Measurements from ENCODE around the gene PROB1.

Gene PROB1

GRCh38 chr5:139403787-139404483, 9.0 kb upstream of the PROB1 start, which contains the start of gene SPATA24:
SPATA24 (minus strand) TSS chr5:139404089; CDS start chr5:139404060, 29 bp downstream.
- Histone ChIP-seq H3K9ac (ENCODE audit: low read length in 5 of 5) (peak within 1 kb of the TSS; percentile 1 to 80 (median 71)), H3K27ac (ENCODE audit: low read depth, low read length) (peak within 1 kb of the TSS; percentile 85), H3K4me3 (ENCODE audit: low read depth in 1 of 5, low read length in 5 of 5) (peak within 1 kb of the TSS; percentile 65 to 96 (median 74))

GRCh38 chr5:139403418-139403786, 8.5 kb upstream of the PROB1 start:
- Histone ChIP-seq H3K4me1 (ENCODE audit: control insufficient read depth in 5 of 5, insufficient read depth in 5 of 5, low read length in 5 of 5) (peaks cover 0 to 17% (median 14%) of the 10 kb centered on the region in 5 donors), H3K4me3 (ENCODE audit: low read depth in 1 of 5, low read length in 5 of 5) (peak overlapping the region; percentile 65 to 96 (median 74)), H3K9ac (ENCODE audit: low read length in 5 of 5) (peak overlapping the region; percentile 1 to 80 (median 48)), H3K27ac (ENCODE audit: low read depth, low read length) (peak overlapping the region; percentile 85), H3K36me3 (ENCODE audit: control insufficient read depth in 5 of 5, insufficient read depth in 5 of 5, low read length in 5 of 5) (peaks cover 0 to 4% (median 0%) of the 10 kb centered on the region in 5 donors), H3K27me3 (ENCODE audit: control insufficient read depth in 5 of 5, insufficient read depth in 4 of 5, low read length in 5 of 5) (no peaks in the 10 kb centered on the region), H3K9me3 (ENCODE audit: control insufficient read depth in 5 of 5, low read length in 5 of 5) (no peaks in the 10 kb centered on the region)

More at GRCh38 chr5:139403787-139404483, 9.0 kb upstream of the PROB1 start, which contains the start of gene SPATA24:
- H3K9me3 ChIP-seq (ENCODE audit: control insufficient read depth in 5 of 5, low read length in 5 of 5): no peaks in the 10 kb centered on the region
- peaks cover 0 to 4% (median 0%) of the 10 kb centered on the region in 5 donors for H3K36me3 ChIP-seq (ENCODE audit: control insufficient read depth in 5 of 5, insufficient read depth in 5 of 5, low read length in 5 of 5)
- H3K4me1 ChIP-seq (ENCODE audit: control insufficient read depth in 5 of 5, insufficient read depth in 5 of 5, low read length in 5 of 5): peaks cover 0 to 17% (median 14%) of the 10 kb centered on the region in 5 donors
- H3K27me3 ChIP-seq (ENCODE audit: control insufficient read depth in 5 of 5, insufficient read depth in 4 of 5, low read length in 5 of 5): no peaks in the 10 kb centered on the region

GRCh38 chr5:139402561-139403158, 7.8 kb upstream of the PROB1 start:
- Histone ChIP-seq H3K9me3 (ENCODE audit: control insufficient read depth in 5 of 5, low read length in 5 of 5) (no peaks in the 10 kb centered on the region), H3K27me3 (ENCODE audit: control insufficient read depth in 5 of 5, insufficient read depth in 4 of 5, low read length in 5 of 5) (no peaks in the 10 kb centered on the region), H3K4me1 (ENCODE audit: control insufficient read depth in 5 of 5, insufficient read depth in 5 of 5, low read length in 5 of 5) (peaks cover 0 to 17% (median 14%) of the 10 kb centered on the region in 5 donors), H3K27ac (ENCODE audit: low read depth, low read length) (no peak overlapping the region), H3K9ac (ENCODE audit: low read length in 5 of 5) (no peak overlapping the region), H3K36me3 (ENCODE audit: control insufficient read depth in 5 of 5, insufficient read depth in 5 of 5, low read length in 5 of 5) (peaks cover 0 to 4% (median 0%) of the 10 kb centered on the region in 5 donors), H3K4me3 (ENCODE audit: low read depth in 1 of 5, low read length in 5 of 5) (peak overlapping the region in 1 of 5 donors; percentile 75)

GRCh38 chr5:139401546-139401945, 6.6 kb upstream of the PROB1 start:
- peaks cover 0 to 20% (median 14%) of the 10 kb centered on the region in 5 donors for H3K4me1 ChIP-seq (ENCODE audit: control insufficient read depth in 5 of 5, insufficient read depth in 5 of 5, low read length in 5 of 5)
- H3K27me3 ChIP-seq (ENCODE audit: control insufficient read depth in 5 of 5, insufficient read depth in 4 of 5, low read length in 5 of 5): no peaks in the 10 kb centered on the region
- peaks cover 0 to 4% (median 0%) of the 10 kb centered on the region in 5 donors for H3K36me3 ChIP-seq (ENCODE audit: control insufficient read depth in 5 of 5, insufficient read depth in 5 of 5, low read length in 5 of 5)
- H3K9ac ChIP-seq (ENCODE audit: low read length in 5 of 5): no peak overlapping the region
- H3K27ac ChIP-seq (ENCODE audit: low read depth, low read length): no peak overlapping the region
- no peaks in the 10 kb centered on the region for H3K9me3 ChIP-seq (ENCODE audit: control insufficient read depth in 5 of 5, low read length in 5 of 5)
- H3K4me3 ChIP-seq (ENCODE audit: low read depth in 1 of 5, low read length in 5 of 5): no peak overlapping the region

- no peaks in the 10 kb centered on the region for H3K9me3 ChIP-seq (ENCODE audit: control insufficient read depth in 5 of 5, low read length in 5 of 5)
- H3K9ac ChIP-seq (ENCODE audit: low read length in 5 of 5): no peak overlapping the region
- peaks cover 0 to 36% (median 22%) of the 10 kb centered on the region in 5 donors for H3K4me1 ChIP-seq (ENCODE audit: control insufficient read depth in 5 of 5, insufficient read depth in 5 of 5, low read length in 5 of 5)
- H3K27ac ChIP-seq (ENCODE audit: low read depth, low read length): no peak overlapping the region
- peaks cover 0 to 4% (median 0%) of the 10 kb centered on the region in 5 donors for H3K36me3 ChIP-seq (ENCODE audit: control insufficient read depth in 5 of 5, insufficient read depth in 5 of 5, low read length in 5 of 5)
- no peak overlapping the region for H3K4me3 ChIP-seq (ENCODE audit: low read depth in 1 of 5, low read length in 5 of 5)
- H3K27me3 ChIP-seq (ENCODE audit: control insufficient read depth in 5 of 5, insufficient read depth in 4 of 5, low read length in 5 of 5): peaks cover 4 to 12% (median 8%) of the 10 kb centered on the region in 5 donors
Observed at GRCh38 chr5:139399501-139400121, 4.7 kb upstream of the PROB1 start.

GRCh38 chr5:139397921-139398320, 3.0 kb upstream of the PROB1 start:
- Histone ChIP-seq H3K36me3 (ENCODE audit: control insufficient read depth in 5 of 5, insufficient read depth in 5 of 5, low read length in 5 of 5) (peaks cover 0 to 4% (median 0%) of the 10 kb centered on the region in 5 donors), H3K9me3 (ENCODE audit: control insufficient read depth in 5 of 5, low read length in 5 of 5) (no peaks in the 10 kb centered on the region), H3K27me3 (ENCODE audit: control insufficient read depth in 5 of 5, insufficient read depth in 4 of 5, low read length in 5 of 5) (peaks cover 13 to 29% (median 19%) of the 10 kb centered on the region in 5 donors), H3K4me1 (ENCODE audit: control insufficient read depth in 5 of 5, insufficient read depth in 5 of 5, low read length in 5 of 5) (peaks cover 0 to 39% (median 26%) of the 10 kb centered on the region in 5 donors), H3K9ac (ENCODE audit: low read length in 5 of 5) (no peak overlapping the region), H3K27ac (ENCODE audit: low read depth, low read length) (no peak overlapping the region), H3K4me3 (ENCODE audit: low read depth in 1 of 5, low read length in 5 of 5) (no peak overlapping the region)

- no peak overlapping the region for H3K27ac ChIP-seq (ENCODE audit: low read depth, low read length)
Observed at GRCh38 chr5:139396691-139397090, 1.8 kb upstream of the PROB1 start.

GRCh38 chr5:139395844-139396640, 1.1 kb upstream of the PROB1 start:
- H3K27ac ChIP-seq (ENCODE audit: low read depth, low read length): no peak overlapping the region
- no peaks in the 10 kb centered on the region for H3K9me3 ChIP-seq (ENCODE audit: control insufficient read depth in 5 of 5, low read length in 5 of 5)
- peaks cover 14 to 31% (median 23%) of the 10 kb centered on the region in 5 donors for H3K27me3 ChIP-seq (ENCODE audit: control insufficient read depth in 5 of 5, insufficient read depth in 4 of 5, low read length in 5 of 5)
- H3K9ac ChIP-seq (ENCODE audit: low read length in 5 of 5): no peak overlapping the region
- H3K36me3 ChIP-seq (ENCODE audit: control insufficient read depth in 5 of 5, insufficient read depth in 5 of 5, low read length in 5 of 5): peaks cover 0 to 4% (median 0%) of the 10 kb centered on the region in 5 donors
- H3K4me3 ChIP-seq (ENCODE audit: low read depth in 1 of 5, low read length in 5 of 5): no peak overlapping the region
- H3K4me1 ChIP-seq (ENCODE audit: control insufficient read depth in 5 of 5, insufficient read depth in 5 of 5, low read length in 5 of 5): peaks cover 0 to 52% (median 41%) of the 10 kb centered on the region in 5 donors

More at GRCh38 chr5:139396691-139397090, 1.8 kb upstream of the PROB1 start:
- Histone ChIP-seq H3K4me1 (ENCODE audit: control insufficient read depth in 5 of 5, insufficient read depth in 5 of 5, low read length in 5 of 5) (peaks cover 0 to 45% (median 37%) of the 10 kb centered on the region in 5 donors), H3K4me3 (ENCODE audit: low read depth in 1 of 5, low read length in 5 of 5) (no peak overlapping the region), H3K27me3 (ENCODE audit: control insufficient read depth in 5 of 5, insufficient read depth in 4 of 5, low read length in 5 of 5) (peaks cover 14 to 31% (median 23%) of the 10 kb centered on the region in 5 donors), H3K9ac (ENCODE audit: low read length in 5 of 5) (no peak overlapping the region), H3K36me3 (ENCODE audit: control insufficient read depth in 5 of 5, insufficient read depth in 5 of 5, low read length in 5 of 5) (peaks cover 0 to 4% (median 0%) of the 10 kb centered on the region in 5 donors), H3K9me3 (ENCODE audit: control insufficient read depth in 5 of 5, low read length in 5 of 5) (no peaks in the 10 kb centered on the region)

GRCh38 chr5:139394123-139394653, 716 bp downstream of the PROB1 start:
- H3K27me3 ChIP-seq (ENCODE audit: control insufficient read depth in 5 of 5, insufficient read depth in 4 of 5, low read length in 5 of 5): peaks cover 14 to 31% (median 23%) of the 10 kb centered on the region in 5 donors
- peak overlapping the region in 2 of 5 donors; percentile 25 to 51 for H3K9ac ChIP-seq (ENCODE audit: low read length in 5 of 5)
- H3K4me1 ChIP-seq (ENCODE audit: control insufficient read depth in 5 of 5, insufficient read depth in 5 of 5, low read length in 5 of 5): peaks cover 0 to 60% (median 41%) of the 10 kb centered on the region in 5 donors
- H3K27ac ChIP-seq (ENCODE audit: low read depth, low read length): no peak overlapping the region
- peak overlapping the region in 4 of 5 donors; percentile 57 to 67 (median 62) for H3K4me3 ChIP-seq (ENCODE audit: low read depth in 1 of 5, low read length in 5 of 5)
- no peaks in the 10 kb centered on the region for H3K36me3 ChIP-seq (ENCODE audit: control insufficient read depth in 5 of 5, insufficient read depth in 5 of 5, low read length in 5 of 5)
- no peaks in the 10 kb centered on the region for H3K9me3 ChIP-seq (ENCODE audit: control insufficient read depth in 5 of 5, low read length in 5 of 5)

Data from subcutaneous abdominal adipose tissue (tissue), 5 donors.